Vagina (tissue), 2 donors: ENCODE measurements around the gene RALGAPA2. TPM values are rescaled to one million over a fixed set of nuclear protein-coding genes. Genes with fewer than 3 reads are reported as not detected.

Source experiments
- DNase-seq, 2 donors: peaks; one replicate each; pipeline ENCODE4 v3.0.0-alpha.2; 2017; ENCODE audit errors: extremely low spot score in 2 of 2
- H3K27ac ChIP-seq: fragments of 200-600 bp; sonication (generic); one replicate; pipeline ENCODE4 v1.5.1; 2019
- H3K27me3 ChIP-seq: fragments of 200-600 bp; sonication (generic); one replicate; pipeline ENCODE4 v1.5.1; 2019
- H3K36me3 ChIP-seq, 2 donors: fragments of 200-600 bp; sonication (generic); one replicate each; pipeline ENCODE4 v1.5.1; 2017 to 2019
- H3K4me1 ChIP-seq: fragments of 200-600 bp; sonication (generic); one replicate; pipeline ENCODE4 v1.5.1; 2019
- H3K4me3 ChIP-seq, 2 donors: fragments of 200-600 bp; sonication (generic); 1 replicate in 1 of 2; 2 replicates in 1 of 2; pipeline ENCODE4 v1.5.1; 2016 to 2019
- H3K9me3 ChIP-seq: fragments of 200-600 bp; sonication (generic); one replicate; pipeline ENCODE4 v1.5.1; 2019
- POLR2A ChIP-seq, 2 donors: fragments of 450-650 bp; IDR thresholded peaks; one replicate each; pipeline ENCODE4 v1.6.1; 2017; ENCODE audit warnings: antibody characterized with exemption in 2 of 2, mild to moderate bottlenecking in 2 of 2, moderate library complexity in 2 of 2
- POLR2AphosphoS5 ChIP-seq, 2 donors: sonication (generic); formaldehyde crosslinking; IDR thresholded peaks; one replicate each; pipeline ENCODE4 v1.9.0; 2017; ENCODE audit warnings: antibody characterized with exemption in 2 of 2, mild to moderate bottlenecking in 2 of 2, low read depth in 1 of 2; ENCODE audit not compliant: insufficient read depth in 1 of 2
- intact Hi-C: fragments of 100-400 bp; cut with DNase I; formaldehyde crosslinking; loops from one replicate; pipeline ENCODE4 v1.15.1; 2023
- total RNA-seq: library from RNA; depleted of rRNA; stranded (reverse); fragments of >200 nt; gene quantifications from one replicate; pipeline ENCODE4 v1.2.3, GENCODE V29; 2016
- TF ChIP-seq, protein P1 (sequence below), 3 experiments: fragments of 450-650 bp in 2 of 3; fragments of 200-600 bp in 1 of 3; sonication (generic) in 1 of 3; IDR thresholded peaks; one replicate each; pipeline ENCODE4 v1.5.1; 2017 to 2019; ENCODE audit warnings: antibody characterized with exemption in 3 of 3, mild to moderate bottlenecking in 2 of 3, moderate library complexity in 2 of 3

The RALGAPA2 gene
- total RNA-seq, 1 donor from 2014 or later: 31.9 TPM

DNA sequence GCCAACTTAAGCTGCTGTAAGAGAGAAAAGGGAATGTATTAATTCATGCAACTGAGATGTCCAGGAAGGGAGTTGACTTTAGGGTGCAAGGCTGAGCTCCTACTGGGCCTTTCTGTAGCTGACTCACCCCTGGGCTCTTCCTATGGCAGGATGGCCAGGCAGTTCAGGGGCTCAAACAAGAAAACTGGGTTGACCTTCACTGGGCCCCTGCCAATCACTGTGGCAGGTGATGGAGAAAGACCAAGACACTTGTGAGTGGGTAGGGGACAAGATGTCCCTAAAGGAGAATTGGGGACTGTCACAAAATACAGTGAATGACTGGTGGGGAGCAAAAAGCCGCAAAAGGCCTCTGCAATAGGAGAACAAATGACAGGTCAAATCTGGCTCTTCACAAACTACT, 21.5 kb upstream of the RALGAPA2 start:
- H3K4me3 ChIP-seq: no peak overlapping the region
- H3K4me1 ChIP-seq: no peaks in the 10 kb centered on the region
- H3K9me3 ChIP-seq: no peaks in the 10 kb centered on the region
- peak in 1 of 2 donors; percentile 64 for DNase-seq
- no peaks in the 10 kb centered on the region for H3K36me3 ChIP-seq
- intact Hi-C loops: no loop called here
- no peaks in the 10 kb centered on the region for H3K27me3 ChIP-seq
- H3K27ac ChIP-seq: peak overlapping the region; percentile 23
- TF ChIP-seq, protein P1, sequence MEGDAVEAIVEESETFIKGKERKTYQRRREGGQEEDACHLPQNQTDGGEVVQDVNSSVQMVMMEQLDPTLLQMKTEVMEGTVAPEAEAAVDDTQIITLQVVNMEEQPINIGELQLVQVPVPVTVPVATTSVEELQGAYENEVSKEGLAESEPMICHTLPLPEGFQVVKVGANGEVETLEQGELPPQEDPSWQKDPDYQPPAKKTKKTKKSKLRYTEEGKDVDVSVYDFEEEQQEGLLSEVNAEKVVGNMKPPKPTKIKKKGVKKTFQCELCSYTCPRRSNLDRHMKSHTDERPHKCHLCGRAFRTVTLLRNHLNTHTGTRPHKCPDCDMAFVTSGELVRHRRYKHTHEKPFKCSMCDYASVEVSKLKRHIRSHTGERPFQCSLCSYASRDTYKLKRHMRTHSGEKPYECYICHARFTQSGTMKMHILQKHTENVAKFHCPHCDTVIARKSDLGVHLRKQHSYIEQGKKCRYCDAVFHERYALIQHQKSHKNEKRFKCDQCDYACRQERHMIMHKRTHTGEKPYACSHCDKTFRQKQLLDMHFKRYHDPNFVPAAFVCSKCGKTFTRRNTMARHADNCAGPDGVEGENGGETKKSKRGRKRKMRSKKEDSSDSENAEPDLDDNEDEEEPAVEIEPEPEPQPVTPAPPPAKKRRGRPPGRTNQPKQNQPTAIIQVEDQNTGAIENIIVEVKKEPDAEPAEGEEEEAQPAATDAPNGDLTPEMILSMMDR (IDR thresholded peaks at IDR 0.05): no peak

DNA sequence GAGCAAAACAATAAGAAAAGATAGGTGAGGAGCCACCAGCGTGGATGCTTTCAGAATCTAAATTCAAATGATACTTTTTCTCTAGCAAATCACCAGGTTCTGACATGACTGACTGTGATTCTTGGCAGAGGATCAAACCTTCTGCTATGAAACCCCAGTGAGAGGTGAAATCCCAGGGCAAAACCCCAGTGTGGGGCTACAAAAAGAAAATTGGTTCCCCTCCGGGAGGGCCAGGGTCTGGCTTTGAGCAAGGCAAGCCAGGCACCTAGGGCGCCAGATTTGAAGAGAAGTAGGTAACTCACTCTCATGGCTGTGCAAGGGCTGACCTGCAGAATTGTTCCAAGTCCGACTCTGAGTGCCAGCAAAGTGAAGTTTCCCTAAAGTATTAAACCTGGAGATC, 20.2 kb upstream of the RALGAPA2 start:
- no peaks in the 10 kb centered on the region for H3K9me3 ChIP-seq
- H3K27ac ChIP-seq: peak overlapping the region; percentile 46
- intact Hi-C loops: no loop called here
- TF ChIP-seq POLR2A (IDR thresholded peaks at IDR 0.05): no peak
- TF ChIP-seq, protein P1 (IDR thresholded peaks at IDR 0.05): no peak
- no peaks in the 10 kb centered on the region for H3K4me1 ChIP-seq
- no peaks in the 10 kb centered on the region for H3K36me3 ChIP-seq
- peak in 1 of 2 donors; percentile 79 for DNase-seq
- H3K4me3 ChIP-seq: no peak overlapping the region
- no peaks in the 10 kb centered on the region for H3K27me3 ChIP-seq

DNA sequence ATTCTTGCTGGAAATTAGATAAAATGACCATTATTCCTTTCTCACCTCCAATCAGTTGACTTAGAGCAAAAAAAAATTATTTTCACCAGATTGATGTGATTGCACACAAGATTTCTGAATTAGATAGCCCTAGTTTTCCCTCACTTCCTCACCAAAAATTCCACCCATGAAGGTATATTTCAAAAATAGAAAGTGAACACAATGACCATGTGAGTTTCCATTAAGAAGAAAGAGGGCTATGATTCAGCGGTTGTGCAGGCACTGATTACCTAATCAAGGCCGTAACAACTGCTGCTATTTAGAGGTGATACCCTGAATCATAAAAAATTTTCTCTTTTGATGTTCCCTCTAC, 19.5 kb upstream of the RALGAPA2 start:
- H3K27me3 ChIP-seq: no peaks in the 10 kb centered on the region
- peak overlapping the region; percentile 46 for H3K27ac ChIP-seq
- no peaks in the 10 kb centered on the region for H3K36me3 ChIP-seq
- H3K4me3 ChIP-seq: no peak overlapping the region
- intact Hi-C loops: no loop called here
- H3K4me1 ChIP-seq: no peaks in the 10 kb centered on the region
- no peak for DNase-seq
- TF ChIP-seq POLR2A (IDR thresholded peaks at IDR 0.05) (no peak), POLR2AphosphoS5 (IDR thresholded peaks at IDR 0.05; ENCODE audit: insufficient read depth in 1 of 2, low read depth in 1 of 2) (peak in 1 of 2 donors; percentile 79)
- TF ChIP-seq, protein P1 (IDR thresholded peaks at IDR 0.05): no peak
- no peaks in the 10 kb centered on the region for H3K9me3 ChIP-seq

DNA sequence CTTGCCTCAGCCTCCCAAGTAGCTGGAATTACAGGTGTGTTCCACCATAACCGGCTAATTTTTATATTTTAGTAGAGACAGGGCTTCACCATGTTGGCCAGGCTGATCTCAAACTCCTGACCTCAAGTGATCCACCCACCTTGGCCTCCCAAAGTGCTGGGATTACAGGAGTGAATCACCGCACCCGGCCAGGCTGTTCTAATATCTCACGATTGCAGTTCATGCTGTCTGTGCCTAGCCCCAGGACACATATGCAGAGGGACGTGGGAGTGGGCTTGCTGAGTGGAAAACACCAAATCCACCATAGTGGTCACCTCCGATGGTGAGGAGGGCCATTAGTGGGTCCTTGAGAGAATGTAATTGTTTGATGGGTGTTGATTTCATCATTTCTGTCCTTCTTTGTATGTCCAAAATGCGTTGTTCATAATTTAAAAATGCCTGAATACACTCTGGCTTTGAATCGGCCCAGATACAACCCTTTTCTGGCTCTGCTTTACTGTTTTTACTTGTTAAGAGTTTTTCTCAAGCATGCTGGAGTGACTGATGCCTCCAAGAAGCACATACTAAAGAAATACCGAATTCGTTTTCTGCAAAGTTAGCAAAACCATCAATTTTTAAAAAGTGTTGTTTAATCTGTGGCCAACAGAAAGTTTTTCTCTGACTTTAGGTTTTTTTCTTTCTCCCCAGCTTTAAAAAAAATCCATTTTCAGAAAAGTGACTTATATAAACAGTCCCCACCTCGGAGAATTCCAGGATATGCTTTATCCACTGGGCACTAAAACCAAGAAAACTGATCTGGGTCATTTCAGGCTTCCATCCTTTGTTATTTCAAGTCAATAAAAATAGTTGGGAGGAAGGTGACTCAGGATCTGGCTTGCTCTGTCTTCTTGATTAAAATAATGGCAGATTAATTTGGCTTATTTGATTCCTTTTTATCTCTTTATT, 18.8 kb upstream of the RALGAPA2 start:
- Histone ChIP-seq H3K27me3 (no peaks in the 10 kb centered on the region), H3K27ac (peak overlapping the region; percentile 16), H3K36me3 (no peaks in the 10 kb centered on the region), H3K4me3 (no peak overlapping the region), H3K9me3 (no peaks in the 10 kb centered on the region), H3K4me1 (no peaks in the 10 kb centered on the region)
- DNase-seq: peak in 1 of 2 donors; percentile 44
- TF ChIP-seq POLR2A (IDR thresholded peaks at IDR 0.05) (no peak), POLR2AphosphoS5 (IDR thresholded peaks at IDR 0.05; ENCODE audit: insufficient read depth in 1 of 2, low read depth in 1 of 2) (no peak)
- TF ChIP-seq, protein P1 (IDR thresholded peaks at IDR 0.05): no peak
- intact Hi-C loops: no loop called here

DNA sequence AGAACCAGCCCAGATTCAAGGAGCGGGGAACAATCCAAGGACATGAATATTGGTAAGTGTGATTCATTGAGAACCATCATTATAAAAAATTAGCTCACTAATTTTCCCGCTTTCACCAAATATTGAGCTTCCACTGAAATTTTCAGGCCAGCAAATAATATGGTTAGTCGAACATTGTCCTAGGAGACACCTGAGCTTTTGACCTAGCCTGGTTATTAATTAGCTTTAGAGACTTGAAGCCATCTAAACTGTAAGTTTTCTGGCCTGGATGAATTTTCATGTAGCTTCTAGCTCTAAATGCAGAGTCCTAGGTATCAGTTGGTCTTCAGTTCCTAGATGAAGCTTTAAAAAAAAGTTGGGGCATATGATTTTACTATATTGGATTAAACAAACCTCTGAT, 17.1 kb upstream of the RALGAPA2 start:
- Histone ChIP-seq H3K9me3 (no peaks in the 10 kb centered on the region), H3K27ac (no peak overlapping the region), H3K4me1 (no peaks in the 10 kb centered on the region), H3K27me3 (no peaks in the 10 kb centered on the region), H3K36me3 (no peaks in the 10 kb centered on the region), H3K4me3 (no peak overlapping the region)
- TF ChIP-seq POLR2A (IDR thresholded peaks at IDR 0.05): no peak
- TF ChIP-seq, protein P1 (IDR thresholded peaks at IDR 0.05): no peak
- TF ChIP-seq POLR2AphosphoS5 (IDR thresholded peaks at IDR 0.05; ENCODE audit: insufficient read depth in 1 of 2, low read depth in 1 of 2): no peak
- intact Hi-C loops: no loop called here
- DNase-seq: no peak
